GM23338 (cell line): Measurements from ENCODE around the gene BCL2. TPM values are rescaled to one million over a fixed set of nuclear protein-coding genes. Genes with fewer than 3 reads are reported as not detected.

Experiments
- ATAC-seq: fragments of 200-7000 bp; cut with Tn5 transposase; 3 replicates; pipeline ENCODE4 v1.9.1; 2020
- DNase-seq: peaks from one replicate; pipeline ENCODE4 v3.0.0-alpha.2; 2015; ENCODE audit warnings: low spot score
- H2AFZ ChIP-seq: fragments of 200-600 bp; sonication (generic); 2 replicates; pipeline ENCODE4 v1.8.0; 2016; ENCODE audit warnings: antibody characterized with exemption, mild to moderate bottlenecking, moderate library complexity
- H3F3A ChIP-seq: fragments of 200-600 bp; sonication (generic); replicated peaks from 2 replicates; pipeline ENCODE4 v1.8.0; 2017; ENCODE audit warnings: antibody characterized with exemption, mixed run types, low read depth
- H3K27ac ChIP-seq: fragments of 200-600 bp; sonication (generic); 2 replicates; pipeline ENCODE4 v1.6.1; 2016; ENCODE audit warnings: low read depth
- H3K27me3 ChIP-seq: fragments of 200-600 bp; sonication (generic); 2 replicates; pipeline ENCODE4 v1.8.0; 2016; ENCODE audit warnings: mild to moderate bottlenecking, mixed run types, moderate library complexity; ENCODE audit not compliant: insufficient read depth
- H3K36me3 ChIP-seq: fragments of 200-600 bp; sonication (generic); 2 replicates; pipeline ENCODE4 v1.8.0; 2016; ENCODE audit warnings: mild to moderate bottlenecking; ENCODE audit not compliant: insufficient read depth
- H3K4me1 ChIP-seq: fragments of 200-600 bp; sonication (generic); 2 replicates; pipeline ENCODE4 v1.8.0; 2016; ENCODE audit warnings: mild to moderate bottlenecking, moderate library complexity; ENCODE audit not compliant: insufficient read depth
- H3K4me2 ChIP-seq: fragments of 200-600 bp; sonication (generic); 2 replicates; pipeline ENCODE4 v1.7.1; 2017; ENCODE audit warnings: mixed run types
- H3K4me3 ChIP-seq: fragments of 200-600 bp; sonication (generic); 2 replicates; pipeline ENCODE4 v1.6.1; 2016; ENCODE audit warnings: mixed run types
- H3K79me2 ChIP-seq: fragments of 200-600 bp; sonication (generic); replicated peaks from 2 replicates; pipeline ENCODE4 v1.8.0; 2017; ENCODE audit warnings: mild to moderate bottlenecking; ENCODE audit not compliant: insufficient read depth
- H3K9me2 ChIP-seq: fragments of 200-600 bp; sonication (generic); 2 replicates; pipeline ENCODE4 v1.8.0; 2017; ENCODE audit not compliant: insufficient read depth
- H4K20me1 ChIP-seq: fragments of 200-600 bp; sonication (generic); replicated peaks from 2 replicates; pipeline ENCODE4 v1.8.0; 2017; ENCODE audit warnings: mild to moderate bottlenecking; ENCODE audit not compliant: insufficient read depth
- H3K27ac Mint-ChIP-seq: 2 replicates; pipeline ENCODE4 v1.8.0; 2020; ENCODE audit warnings: inconsistent platforms, mild to moderate bottlenecking, moderate library complexity, mixed read lengths
- H3K27me3 Mint-ChIP-seq: 3 replicates; pipeline ENCODE4 v1.8.0; 2022; ENCODE audit warnings: low read depth, mild to moderate bottlenecking, moderate library complexity, mixed read lengths, inconsistent platforms; ENCODE audit not compliant: insufficient read depth, poor library complexity
- H3K36me3 Mint-ChIP-seq: 3 replicates; pipeline ENCODE4 v1.8.0; 2021; ENCODE audit warnings: low read depth, mild to moderate bottlenecking, inconsistent platforms, moderate library complexity, mixed read lengths
- H3K4me1 Mint-ChIP-seq: 3 replicates; pipeline ENCODE4 v1.8.0; 2020; ENCODE audit warnings: mild to moderate bottlenecking, inconsistent platforms, mixed read lengths
- H3K4me3 Mint-ChIP-seq: 3 replicates; pipeline ENCODE4 v1.8.0; 2021; ENCODE audit warnings: moderate library complexity, mild to moderate bottlenecking, inconsistent platforms, mixed read lengths
- H3K9me3 Mint-ChIP-seq: 3 replicates; pipeline ENCODE4 v1.8.0; 2020; ENCODE audit warnings: moderate library complexity, mild to moderate bottlenecking, inconsistent platforms, mixed read lengths
- CREB1 ChIP-seq: fragments of 250-450 bp; sonication (Bioruptor Pico); IDR thresholded peaks from 2 replicates; pipeline ENCODE4 v1.5.0; 2020; ENCODE audit warnings: low read depth, mild to moderate bottlenecking, moderate library complexity
- EZH2 ChIP-seq: fragments of 200-600 bp; sonication (generic); IDR thresholded peaks from one replicate; pipeline ENCODE4 v1.8.0; 2017; ENCODE audit warnings: antibody characterized with exemption, mild to moderate bottlenecking, low read depth; ENCODE audit not compliant: unreplicated experiment
- EZH2phosphoT487 ChIP-seq: fragments of 200-600 bp; sonication (generic); IDR thresholded peaks from one replicate; pipeline ENCODE4 v1.8.1; 2018; ENCODE audit warnings: antibody characterized with exemption; ENCODE audit not compliant: unreplicated experiment
- JUNB ChIP-seq: IDR thresholded peaks from one replicate; pipeline ENCODE4 v1.6.1; 2016; ENCODE audit warnings: antibody characterized with exemption; ENCODE audit not compliant: unreplicated experiment
- NANOG ChIP-seq: IDR thresholded peaks from 2 replicates; pipeline ENCODE4 v1.6.1; 2016; ENCODE audit warnings: antibody characterized with exemption, borderline replicate concordance
- REST ChIP-seq: IDR thresholded peaks from one replicate; pipeline ENCODE4 v1.6.1; 2018; ENCODE audit warnings: antibody characterized with exemption; ENCODE audit not compliant: unreplicated experiment
- STAT1 ChIP-seq: IDR thresholded peaks from one replicate; pipeline ENCODE4 v1.6.1; 2016; ENCODE audit warnings: antibody characterized with exemption; ENCODE audit not compliant: unreplicated experiment
- ZNF114 ChIP-seq: fragments of 250-450 bp; sonication (Bioruptor Pico); IDR thresholded peaks from 2 replicates; pipeline ENCODE4 v1.5.0; 2020; ENCODE audit warnings: mild to moderate bottlenecking, moderate library complexity
- polyA plus RNA-seq: library from polyadenylated mRNA; unstranded; fragments of >200 nt; fragmentation: Nextera tagmentation; extraction: Ambion mirVana; gene quantifications from 2 replicates; pipeline ENCODE4 v1.2.1, GENCODE V29; 2016
- total RNA-seq: library from RNA; depleted of rRNA; stranded (reverse); fragments of >200 nt; shearing (Covaris generic); gene quantifications from 2 replicates; pipeline ENCODE4 v1.2.3, GENCODE V29; 2014
- TF ChIP-seq, protein P1 (sequence below), 2 experiments: fragments of 200-600 bp in 1 of 2; sonication (generic) in 1 of 2; conservative IDR thresholded peaks; 2 replicates each; pipeline versions ENCODE4 v1.5.1 to v1.6.1; 2016 to 2017; ENCODE audit warnings: antibody characterized with exemption in 2 of 2, low read depth in 2 of 2, mild to moderate bottlenecking in 2 of 2, moderate library complexity in 1 of 2
- TF ChIP-seq, protein P2 (sequence below): IDR thresholded peaks from 2 replicates; pipeline ENCODE4 v1.6.1; 2016; ENCODE audit warnings: antibody characterized with exemption

The BCL2 gene
- total and polyA plus RNA-seq, 2 experiments from 2014 or later = 1.2 to 4.0 TPM

DNA sequence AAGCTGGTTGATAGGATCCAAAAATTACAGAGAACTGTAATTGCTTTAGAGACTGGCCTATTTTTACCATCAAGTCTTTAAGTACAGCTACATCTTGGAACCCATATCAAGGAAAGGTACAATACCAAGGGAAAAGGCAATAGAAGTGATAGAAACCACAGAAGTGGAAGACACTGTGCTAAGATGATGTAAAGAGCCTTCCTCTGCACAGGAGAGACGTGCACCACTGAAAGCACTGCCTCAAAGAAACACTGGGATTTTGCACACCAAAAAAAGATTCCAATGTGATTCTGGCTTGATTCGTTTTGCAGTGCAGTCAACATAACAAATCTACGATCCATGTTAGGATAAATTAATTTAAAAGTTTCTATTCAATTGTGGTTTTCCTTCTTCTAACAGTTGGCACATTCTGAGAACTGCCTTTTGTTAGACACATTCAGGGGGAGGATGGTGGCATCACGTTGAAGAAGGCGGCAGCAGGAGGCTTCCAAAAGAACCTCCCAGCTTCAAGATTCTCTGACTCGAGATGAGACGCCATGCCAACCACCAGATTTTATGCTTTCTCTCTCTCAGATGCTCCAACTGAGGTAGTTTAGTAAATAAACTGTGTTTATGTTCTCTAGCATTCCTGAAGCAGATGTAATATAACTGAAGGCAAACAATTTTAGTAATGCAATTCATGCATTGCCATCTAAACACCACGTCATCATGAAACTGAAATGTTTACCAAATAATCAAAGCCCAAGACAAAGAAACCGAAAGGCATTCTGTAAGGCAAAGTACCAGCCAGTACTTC lies 102.9 kb downstream of the BCL2 start:
- ATAC-seq (no peak), DNase-seq (no peak)
- Histone ChIP-seq H3K9me2 (peaks cover 5% of the 10 kb centered on the region; the same call in 1 of the 2 replicates), H3K4me3 (no peak overlapping the region), H2AFZ (no peak overlapping the region), H3K36me3 (no peaks in the 10 kb centered on the region), H4K20me1 (no peaks in the 10 kb centered on the region), H3F3A (no peaks in the 10 kb centered on the region), H3K4me1 (no peaks in the 10 kb centered on the region), H3K27ac (no peak overlapping the region), H3K27me3 (no peaks in the 10 kb centered on the region), H3K4me2 (no peak overlapping the region), H3K79me2 (no peaks in the 10 kb centered on the region)
- peaks cover 5% of the 10 kb centered on the region for H3K36me3 Mint-ChIP-seq
- H3K27me3 Mint-ChIP-seq = peaks cover 4% of the 10 kb centered on the region
- TF ChIP-seq, protein P1, sequence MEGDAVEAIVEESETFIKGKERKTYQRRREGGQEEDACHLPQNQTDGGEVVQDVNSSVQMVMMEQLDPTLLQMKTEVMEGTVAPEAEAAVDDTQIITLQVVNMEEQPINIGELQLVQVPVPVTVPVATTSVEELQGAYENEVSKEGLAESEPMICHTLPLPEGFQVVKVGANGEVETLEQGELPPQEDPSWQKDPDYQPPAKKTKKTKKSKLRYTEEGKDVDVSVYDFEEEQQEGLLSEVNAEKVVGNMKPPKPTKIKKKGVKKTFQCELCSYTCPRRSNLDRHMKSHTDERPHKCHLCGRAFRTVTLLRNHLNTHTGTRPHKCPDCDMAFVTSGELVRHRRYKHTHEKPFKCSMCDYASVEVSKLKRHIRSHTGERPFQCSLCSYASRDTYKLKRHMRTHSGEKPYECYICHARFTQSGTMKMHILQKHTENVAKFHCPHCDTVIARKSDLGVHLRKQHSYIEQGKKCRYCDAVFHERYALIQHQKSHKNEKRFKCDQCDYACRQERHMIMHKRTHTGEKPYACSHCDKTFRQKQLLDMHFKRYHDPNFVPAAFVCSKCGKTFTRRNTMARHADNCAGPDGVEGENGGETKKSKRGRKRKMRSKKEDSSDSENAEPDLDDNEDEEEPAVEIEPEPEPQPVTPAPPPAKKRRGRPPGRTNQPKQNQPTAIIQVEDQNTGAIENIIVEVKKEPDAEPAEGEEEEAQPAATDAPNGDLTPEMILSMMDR (conservative IDR thresholded peaks at IDR 0.05; ENCODE audit: low read depth in 2 of 2) = no peak
- TF ChIP-seq EZH2phosphoT487 = no peak
- TF ChIP-seq ZNF114 (CRISPR knock-in tag) = no peak
- TF ChIP-seq NANOG = no peak
- peaks cover 6% of the 10 kb centered on the region; the same call in 2 of the 3 replicates for H3K4me1 Mint-ChIP-seq
- H3K9me3 Mint-ChIP-seq = peaks cover 6% of the 10 kb centered on the region; the same call in 2 of the 3 replicates
- H3K4me3 Mint-ChIP-seq = no peak overlapping the region
- H3K27ac Mint-ChIP-seq = no peak overlapping the region

DNA sequence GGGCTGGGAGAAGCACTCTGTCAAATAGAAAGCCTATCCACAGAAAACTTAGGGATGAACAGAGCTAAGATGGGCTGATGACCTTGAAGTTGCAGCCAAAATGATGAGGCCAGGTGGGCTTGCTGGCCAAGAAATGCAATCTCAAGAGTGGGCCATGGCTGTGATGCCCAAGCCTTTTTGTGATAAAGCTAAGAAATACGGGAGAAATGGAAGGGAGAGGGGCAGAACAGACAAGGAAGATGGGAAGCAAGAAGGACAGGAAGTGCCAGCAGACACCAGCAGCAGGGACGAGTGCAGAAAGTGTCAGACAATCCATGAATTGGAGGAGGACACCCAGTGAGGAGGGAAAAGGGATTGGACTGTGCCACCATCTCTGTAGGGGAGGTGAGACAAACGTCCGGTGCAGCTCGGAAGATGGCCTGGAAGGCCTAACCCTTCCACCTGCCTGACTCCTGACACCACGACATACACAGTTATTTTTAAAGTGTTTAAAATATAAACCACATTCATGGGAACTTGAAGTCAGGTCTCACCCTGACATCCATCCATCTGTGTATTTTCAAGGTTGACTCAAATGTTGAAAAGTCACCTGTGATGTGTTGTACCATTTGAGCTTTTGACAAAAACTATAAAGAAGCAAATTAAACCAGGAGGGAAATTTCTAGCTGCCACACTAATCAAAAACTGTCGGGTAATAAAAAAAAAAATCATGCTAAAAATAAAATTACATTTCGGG lies 105.5 kb downstream of the BCL2 start:
- no peak overlapping the region for H3K4me3 ChIP-seq
- H3F3A ChIP-seq = no peaks in the 10 kb centered on the region
- no peaks in the 10 kb centered on the region for H3K4me1 ChIP-seq
- Mint-ChIP-seq H3K9me3 (peaks cover 5% of the 10 kb centered on the region; the same call in 2 of the 3 replicates), H3K4me3 (no peak overlapping the region), H3K36me3 (peaks cover 5% of the 10 kb centered on the region), H3K27me3 (peaks cover 4% of the 10 kb centered on the region), H3K4me1 (peaks cover 6% of the 10 kb centered on the region; the same call in 2 of the 3 replicates), H3K27ac (no peak overlapping the region; the same call in 1 of the 2 replicates)
- no peaks in the 10 kb centered on the region for H4K20me1 ChIP-seq
- H3K27me3 ChIP-seq = no peaks in the 10 kb centered on the region
- ATAC-seq (no peak), DNase-seq (no peak)
- H2AFZ ChIP-seq = 0 out of 2 replicates have a peak overlapping the region, but pooled peaks have one; percentile 38
- no peaks in the 10 kb centered on the region for H3K36me3 ChIP-seq
- no peaks in the 10 kb centered on the region for H3K79me2 ChIP-seq
- no peak overlapping the region for H3K27ac ChIP-seq
- H3K9me2 ChIP-seq = peaks cover 5% of the 10 kb centered on the region; the same call in 1 of the 2 replicates
- H3K4me2 ChIP-seq = no peak overlapping the region
- TF ChIP-seq CREB1 (no peak), EZH2 (no peak), JUNB (no peak), ZNF114 (CRISPR knock-in tag) (no peak), REST (no peak), EZH2phosphoT487 (no peak), STAT1 (no peak)
- TF ChIP-seq, protein P2, sequence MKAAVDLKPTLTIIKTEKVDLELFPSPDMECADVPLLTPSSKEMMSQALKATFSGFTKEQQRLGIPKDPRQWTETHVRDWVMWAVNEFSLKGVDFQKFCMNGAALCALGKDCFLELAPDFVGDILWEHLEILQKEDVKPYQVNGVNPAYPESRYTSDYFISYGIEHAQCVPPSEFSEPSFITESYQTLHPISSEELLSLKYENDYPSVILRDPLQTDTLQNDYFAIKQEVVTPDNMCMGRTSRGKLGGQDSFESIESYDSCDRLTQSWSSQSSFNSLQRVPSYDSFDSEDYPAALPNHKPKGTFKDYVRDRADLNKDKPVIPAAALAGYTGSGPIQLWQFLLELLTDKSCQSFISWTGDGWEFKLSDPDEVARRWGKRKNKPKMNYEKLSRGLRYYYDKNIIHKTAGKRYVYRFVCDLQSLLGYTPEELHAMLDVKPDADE = no peak
- TF ChIP-seq, protein P1 (conservative IDR thresholded peaks at IDR 0.05; ENCODE audit: low read depth in 2 of 2) = no peak
